ENCODE results near the gene VMP1. TPM values are rescaled to one million over a fixed set of nuclear protein-coding genes. Genes with fewer than 3 reads are reported as not detected.
"Not testable (repeated sequence)": the region's sequence is repeated elsewhere in the genome, so short reads cannot be mapped to it uniquely, and the experiment has no call there.

VMP1 gene
- total RNA-seq, 4 donors from 2014 or later = 35.3 to 69.7 (median 61.1) TPM

DNA sequence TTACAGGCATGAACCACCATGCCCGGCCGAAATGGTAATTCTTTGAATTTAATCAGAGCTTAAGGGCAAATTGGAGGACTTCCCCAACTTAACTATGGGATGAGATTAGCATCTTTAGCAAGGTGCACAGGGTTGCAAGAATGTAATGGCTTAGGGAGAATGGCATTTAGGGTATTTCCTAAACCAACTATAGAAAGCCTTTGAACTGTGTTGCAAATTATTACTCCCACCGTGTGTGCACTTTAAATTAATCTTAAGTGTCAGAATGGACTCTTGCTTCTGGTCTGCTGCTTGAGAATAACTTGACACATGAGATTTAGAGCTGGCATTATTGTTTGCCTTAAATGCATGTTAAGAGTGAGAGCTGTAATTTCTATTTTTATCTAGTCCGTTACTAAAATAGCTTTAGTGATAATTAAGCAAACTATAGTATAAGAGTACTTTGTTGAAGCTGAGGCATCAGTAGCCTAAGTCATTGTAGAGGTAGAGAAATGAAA is 125.5 kb downstream of the VMP1 start:
- no peak for TF ChIP-seq POLR2A (IDR thresholded peaks at IDR 0.05)
- TF ChIP-seq, protein P1, sequence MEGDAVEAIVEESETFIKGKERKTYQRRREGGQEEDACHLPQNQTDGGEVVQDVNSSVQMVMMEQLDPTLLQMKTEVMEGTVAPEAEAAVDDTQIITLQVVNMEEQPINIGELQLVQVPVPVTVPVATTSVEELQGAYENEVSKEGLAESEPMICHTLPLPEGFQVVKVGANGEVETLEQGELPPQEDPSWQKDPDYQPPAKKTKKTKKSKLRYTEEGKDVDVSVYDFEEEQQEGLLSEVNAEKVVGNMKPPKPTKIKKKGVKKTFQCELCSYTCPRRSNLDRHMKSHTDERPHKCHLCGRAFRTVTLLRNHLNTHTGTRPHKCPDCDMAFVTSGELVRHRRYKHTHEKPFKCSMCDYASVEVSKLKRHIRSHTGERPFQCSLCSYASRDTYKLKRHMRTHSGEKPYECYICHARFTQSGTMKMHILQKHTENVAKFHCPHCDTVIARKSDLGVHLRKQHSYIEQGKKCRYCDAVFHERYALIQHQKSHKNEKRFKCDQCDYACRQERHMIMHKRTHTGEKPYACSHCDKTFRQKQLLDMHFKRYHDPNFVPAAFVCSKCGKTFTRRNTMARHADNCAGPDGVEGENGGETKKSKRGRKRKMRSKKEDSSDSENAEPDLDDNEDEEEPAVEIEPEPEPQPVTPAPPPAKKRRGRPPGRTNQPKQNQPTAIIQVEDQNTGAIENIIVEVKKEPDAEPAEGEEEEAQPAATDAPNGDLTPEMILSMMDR (IDR thresholded peaks at IDR 0.05) = no peak
- DNase-seq (ENCODE audit: low spot score in 2 of 2) = no peak
- no peak overlapping the region for H3K4me3 ChIP-seq (ENCODE audit: low read depth, poor library complexity, severe bottlenecking)
- 49 to 54% methylated on average over 4 of the region's 4 CpGs for WGBS, 2 donors
- intact Hi-C loops (cut with DNase I; ENCODE audit: low total_unique reads) = no loop called here

DNA sequence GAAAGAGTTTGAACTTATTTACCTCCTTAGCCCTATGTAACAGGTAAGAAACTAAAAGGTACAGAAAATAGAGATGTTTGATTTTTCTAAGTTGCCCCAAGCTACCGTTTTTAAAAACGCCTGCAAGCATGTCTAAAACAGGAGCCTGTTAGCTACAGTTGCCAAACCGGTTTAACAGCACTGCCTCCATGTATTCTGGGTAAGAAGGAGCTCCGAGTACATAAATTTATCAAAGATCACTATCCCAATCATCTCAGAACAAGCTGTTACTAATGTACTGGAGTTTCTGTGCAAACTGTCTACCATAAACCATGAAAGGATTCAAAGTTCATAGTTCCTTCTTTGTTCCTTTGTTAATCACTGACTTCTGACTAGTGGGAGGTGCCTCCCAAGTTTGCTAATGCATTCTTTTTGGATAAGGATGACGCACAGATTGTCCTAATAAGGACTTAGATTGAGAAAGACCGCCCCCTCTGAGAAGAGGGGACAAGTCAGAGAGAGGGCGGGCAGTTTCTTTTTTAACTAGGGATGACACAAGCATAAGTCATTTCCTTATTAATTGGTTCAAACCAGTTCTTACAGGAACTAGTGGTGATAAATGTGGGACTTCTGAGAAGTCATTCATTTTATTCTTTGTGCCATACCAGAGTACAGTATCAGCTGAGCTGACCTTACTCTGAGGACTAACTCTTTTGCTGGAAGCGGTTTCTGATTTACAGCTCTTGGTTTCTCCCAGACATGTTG is 130.0 kb downstream of the VMP1 start:
- peak; percentile 81 to 90 for DNase-seq (ENCODE audit: low spot score in 2 of 2)
- no peak overlapping the region for H3K4me3 ChIP-seq (ENCODE audit: low read depth, poor library complexity, severe bottlenecking)
- TF ChIP-seq POLR2A (IDR thresholded peaks at IDR 0.05) = peak in 1 of 2 donors; percentile 79
- TF ChIP-seq, protein P1 (IDR thresholded peaks at IDR 0.05) = no peak
- 0 to 1% methylated on average over 8 of the region's 8 CpGs for WGBS, 2 donors
- intact Hi-C loops (cut with DNase I; ENCODE audit: low total_unique reads) = no loop called here

GRCh38 chr17:59838052-59838916 is 130.8 kb downstream of the VMP1 start:
- 1 to 6% methylated on average over 8 of the region's 8 CpGs for WGBS, 2 donors
- DNase-seq (ENCODE audit: low spot score in 2 of 2) = peak in 1 of 2 donors; percentile 68
- peak overlapping the region; percentile 57 for H3K4me3 ChIP-seq (ENCODE audit: low read depth, poor library complexity, severe bottlenecking)
- intact Hi-C loops (cut with DNase I; ENCODE audit: low total_unique reads) = no loop called here
- TF ChIP-seq POLR2A (IDR thresholded peaks at IDR 0.05) = no peak
- TF ChIP-seq, protein P1 (IDR thresholded peaks at IDR 0.05) = no peak

DNA sequence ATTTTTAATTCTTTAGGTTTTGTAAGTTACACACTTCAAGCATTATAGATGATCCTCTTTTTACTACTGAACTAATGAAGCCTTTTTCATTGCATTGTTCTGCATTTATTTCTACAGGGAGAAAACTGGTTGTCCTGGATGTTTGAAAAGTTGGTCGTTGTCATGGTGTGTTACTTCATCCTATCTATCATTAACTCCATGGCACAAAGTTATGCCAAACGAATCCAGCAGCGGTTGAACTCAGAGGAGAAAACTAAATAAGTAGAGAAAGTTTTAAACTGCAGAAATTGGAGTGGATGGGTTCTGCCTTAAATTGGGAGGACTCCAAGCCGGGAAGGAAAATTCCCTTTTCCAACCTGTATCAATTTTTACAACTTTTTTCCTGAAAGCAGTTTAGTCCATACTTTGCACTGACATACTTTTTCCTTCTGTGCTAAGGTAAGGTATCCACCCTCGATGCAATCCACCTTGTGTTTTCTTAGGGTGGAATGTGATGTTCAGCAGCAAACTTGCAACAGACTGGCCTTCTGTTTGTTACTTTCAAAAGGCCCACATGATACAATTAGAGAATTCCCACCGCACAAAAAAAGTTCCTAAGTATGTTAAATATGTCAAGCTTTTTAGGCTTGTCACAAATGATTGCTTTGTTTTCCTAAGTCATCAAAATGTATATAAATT is 132.3 kb downstream of the VMP1 start:
- H3K4me3 ChIP-seq (ENCODE audit: low read depth, poor library complexity, severe bottlenecking) = peak overlapping the region; percentile 57
- TF ChIP-seq, protein P1 (IDR thresholded peaks at IDR 0.05) = no peak
- TF ChIP-seq POLR2A (IDR thresholded peaks at IDR 0.05) = no peak
- no peak for DNase-seq (ENCODE audit: low spot score in 2 of 2)
- WGBS, 2 donors = 9 to 12% methylated on average over 6 of the region's 6 CpGs
- intact Hi-C loops (cut with DNase I; ENCODE audit: low total_unique reads) = no loop called here

DNA sequence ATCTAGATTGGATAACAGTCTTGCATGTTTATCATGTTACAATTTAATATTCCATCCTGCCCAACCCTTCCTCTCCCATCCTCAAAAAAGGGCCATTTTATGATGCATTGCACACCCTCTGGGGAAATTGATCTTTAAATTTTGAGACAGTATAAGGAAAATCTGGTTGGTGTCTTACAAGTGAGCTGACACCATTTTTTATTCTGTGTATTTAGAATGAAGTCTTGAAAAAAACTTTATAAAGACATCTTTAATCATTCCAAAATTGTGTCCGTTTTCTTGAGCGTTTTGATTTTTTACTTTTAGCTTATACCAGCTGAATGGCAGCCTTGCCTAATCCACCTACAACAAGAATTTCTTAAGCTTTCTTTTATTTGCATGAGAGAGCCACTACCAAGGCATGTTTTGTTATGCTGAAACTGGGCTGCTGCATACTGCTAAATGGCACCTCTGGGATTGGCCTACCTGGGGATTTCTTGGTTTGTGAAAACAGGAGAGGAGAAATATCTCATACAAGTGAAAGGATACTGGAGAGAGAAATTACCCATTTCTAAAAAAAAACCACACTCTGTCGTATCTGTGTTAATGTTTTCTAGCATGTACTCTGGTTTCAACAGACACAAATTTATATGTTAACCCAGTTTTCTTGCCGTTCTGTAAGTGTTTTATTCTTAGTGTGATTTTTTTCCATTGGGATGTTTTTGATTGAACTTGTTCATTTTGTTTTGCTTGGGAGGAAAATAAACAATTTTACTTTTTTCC is 133.1 kb downstream of the VMP1 start:
- DNase-seq (ENCODE audit: low spot score in 2 of 2) = no peak
- TF ChIP-seq, protein P1 (IDR thresholded peaks at IDR 0.05) = no peak
- TF ChIP-seq POLR2A (IDR thresholded peaks at IDR 0.05) = no peak
- peak overlapping the region; percentile 57 for H3K4me3 ChIP-seq (ENCODE audit: low read depth, poor library complexity, severe bottlenecking)
- 10 to 14% methylated on average over 4 of the region's 4 CpGs for WGBS, 2 donors
- intact Hi-C loops (cut with DNase I; ENCODE audit: low total_unique reads) = no loop called here

DNA sequence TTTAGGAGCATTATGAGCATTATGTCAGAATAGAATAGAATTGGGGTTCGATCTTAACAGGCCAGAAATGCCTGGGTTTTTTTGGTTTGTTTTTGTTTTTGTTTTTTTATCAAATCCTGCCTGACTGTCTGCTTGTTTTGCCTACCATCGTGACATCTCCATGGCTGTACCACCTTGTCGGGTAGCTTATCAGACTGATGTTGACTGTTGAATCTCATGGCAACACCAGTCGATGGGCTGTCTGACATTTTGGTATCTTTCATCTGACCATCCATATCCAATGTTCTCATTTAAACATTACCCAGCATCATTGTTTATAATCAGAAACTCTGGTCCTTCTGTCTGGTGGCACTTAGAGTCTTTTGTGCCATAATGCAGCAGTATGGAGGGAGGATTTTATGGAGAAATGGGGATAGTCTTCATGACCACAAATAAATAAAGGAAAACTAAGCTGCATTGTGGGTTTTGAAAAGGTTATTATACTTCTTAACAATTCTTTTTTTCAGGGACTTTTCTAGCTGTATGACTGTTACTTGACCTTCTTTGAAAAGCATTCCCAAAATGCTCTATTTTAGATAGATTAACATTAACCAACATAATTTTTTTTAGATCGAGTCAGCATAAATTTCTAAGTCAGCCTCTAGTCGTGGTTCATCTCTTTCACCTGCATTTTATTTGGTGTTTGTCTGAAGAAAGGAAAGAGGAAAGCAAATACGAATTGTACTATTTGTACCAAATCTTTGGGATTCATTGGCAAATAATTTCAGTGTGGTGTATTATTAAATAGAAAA is 133.8 kb downstream of the VMP1 start:
- H3K4me3 ChIP-seq (ENCODE audit: low read depth, poor library complexity, severe bottlenecking) = peak overlapping the region; percentile 17
- DNase-seq (ENCODE audit: low spot score in 2 of 2); intact Hi-C loops (cut with DNase I; ENCODE audit: low total_unique reads): not testable (repeated sequence)
- WGBS, 2 donors = 29 to 30% methylated on average over 7 of the region's 7 CpGs

GRCh38 chr17:59841882-59842263 is 134.4 kb downstream of the VMP1 start:
- H3K4me3 ChIP-seq (ENCODE audit: low read depth, poor library complexity, severe bottlenecking); intact Hi-C loops (cut with DNase I; ENCODE audit: low total_unique reads); DNase-seq (ENCODE audit: low spot score in 2 of 2): not testable (repeated sequence)
- 44 to 65% methylated on average over 4 of the region's 4 CpGs for WGBS, 2 donors
